Ovary (tissue), 3 donors: ENCODE measurements around the gene ANKRD44.

ENCODE experiments used
- POLR2A ChIP-seq: fragments of 450-650 bp; IDR thresholded peaks from one replicate; pipeline ENCODE4 v1.6.1; 2017; ENCODE audit warnings: antibody characterized with exemption, mild to moderate bottlenecking, moderate library complexity
- TF ChIP-seq, protein P1 (sequence below), 3 donors: fragments of 450-650 bp in 2 of 3; fragments of 200-600 bp in 1 of 3; IDR thresholded peaks; one replicate each; pipeline versions ENCODE4 v1.5.1 to v1.8.0; 2016 to 2022; ENCODE audit warnings: antibody characterized with exemption in 3 of 3, mild to moderate bottlenecking in 1 of 3
- donor health status: DM: no; HTN: no; CAD: no.

DNA sequence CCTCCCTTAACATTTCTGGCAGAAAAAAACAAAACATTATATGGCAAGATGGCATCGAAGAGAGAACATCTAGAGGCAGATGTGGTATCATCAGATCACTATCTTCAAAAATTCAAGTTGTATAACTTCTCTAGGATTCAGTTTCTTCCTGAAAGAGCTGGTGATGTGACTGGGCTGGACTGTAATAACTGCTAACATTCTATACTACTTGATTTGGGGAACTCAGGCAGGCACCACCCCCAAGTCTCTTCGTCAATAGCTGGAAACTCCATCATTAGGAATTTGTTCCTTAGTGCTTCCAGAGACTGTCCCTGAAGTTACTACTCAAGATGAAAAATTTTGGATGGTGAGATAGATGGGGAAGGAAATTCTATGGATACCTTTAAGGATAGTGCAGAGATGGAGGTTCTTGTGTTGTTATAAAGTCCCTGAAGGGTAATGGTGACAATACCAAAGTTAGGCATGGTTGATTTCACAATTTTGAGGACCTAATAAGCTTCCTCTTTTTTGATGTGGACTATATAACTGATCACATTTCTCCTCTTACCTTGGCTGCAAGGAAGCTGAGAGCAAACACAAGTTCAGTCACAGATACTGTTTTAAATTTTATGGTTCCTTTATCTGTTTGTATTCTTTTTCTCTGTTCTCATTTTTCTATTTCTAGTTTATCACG lies 324.9 kb downstream of the ANKRD44 start:
- TF ChIP-seq, protein P1, sequence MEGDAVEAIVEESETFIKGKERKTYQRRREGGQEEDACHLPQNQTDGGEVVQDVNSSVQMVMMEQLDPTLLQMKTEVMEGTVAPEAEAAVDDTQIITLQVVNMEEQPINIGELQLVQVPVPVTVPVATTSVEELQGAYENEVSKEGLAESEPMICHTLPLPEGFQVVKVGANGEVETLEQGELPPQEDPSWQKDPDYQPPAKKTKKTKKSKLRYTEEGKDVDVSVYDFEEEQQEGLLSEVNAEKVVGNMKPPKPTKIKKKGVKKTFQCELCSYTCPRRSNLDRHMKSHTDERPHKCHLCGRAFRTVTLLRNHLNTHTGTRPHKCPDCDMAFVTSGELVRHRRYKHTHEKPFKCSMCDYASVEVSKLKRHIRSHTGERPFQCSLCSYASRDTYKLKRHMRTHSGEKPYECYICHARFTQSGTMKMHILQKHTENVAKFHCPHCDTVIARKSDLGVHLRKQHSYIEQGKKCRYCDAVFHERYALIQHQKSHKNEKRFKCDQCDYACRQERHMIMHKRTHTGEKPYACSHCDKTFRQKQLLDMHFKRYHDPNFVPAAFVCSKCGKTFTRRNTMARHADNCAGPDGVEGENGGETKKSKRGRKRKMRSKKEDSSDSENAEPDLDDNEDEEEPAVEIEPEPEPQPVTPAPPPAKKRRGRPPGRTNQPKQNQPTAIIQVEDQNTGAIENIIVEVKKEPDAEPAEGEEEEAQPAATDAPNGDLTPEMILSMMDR (IDR thresholded peaks at IDR 0.05), result no peak
- TF ChIP-seq POLR2A, result no peak
